DOHH2 (cell line): ENCODE measurements around the gene IL22RA1.

Experiments used
- CTCF ChIP-seq: fragments of 200-600 bp; sonication (generic); IDR thresholded peaks from one replicate; pipeline ENCODE4 v1.5.1; 2014; ENCODE audit warnings: antibody characterized with exemption, mild to moderate bottlenecking, low read depth, low read length; ENCODE audit not compliant: poor library complexity, severe bottlenecking
- EZH2phosphoT487 ChIP-seq: fragments of 200-600 bp; sonication (generic); IDR thresholded peaks from 2 replicates; pipeline ENCODE4 v1.6.1; 2017; ENCODE audit warnings: borderline replicate concordance, mild to moderate bottlenecking, antibody characterized with exemption, low read length, moderate library complexity, mixed read lengths

DNA sequence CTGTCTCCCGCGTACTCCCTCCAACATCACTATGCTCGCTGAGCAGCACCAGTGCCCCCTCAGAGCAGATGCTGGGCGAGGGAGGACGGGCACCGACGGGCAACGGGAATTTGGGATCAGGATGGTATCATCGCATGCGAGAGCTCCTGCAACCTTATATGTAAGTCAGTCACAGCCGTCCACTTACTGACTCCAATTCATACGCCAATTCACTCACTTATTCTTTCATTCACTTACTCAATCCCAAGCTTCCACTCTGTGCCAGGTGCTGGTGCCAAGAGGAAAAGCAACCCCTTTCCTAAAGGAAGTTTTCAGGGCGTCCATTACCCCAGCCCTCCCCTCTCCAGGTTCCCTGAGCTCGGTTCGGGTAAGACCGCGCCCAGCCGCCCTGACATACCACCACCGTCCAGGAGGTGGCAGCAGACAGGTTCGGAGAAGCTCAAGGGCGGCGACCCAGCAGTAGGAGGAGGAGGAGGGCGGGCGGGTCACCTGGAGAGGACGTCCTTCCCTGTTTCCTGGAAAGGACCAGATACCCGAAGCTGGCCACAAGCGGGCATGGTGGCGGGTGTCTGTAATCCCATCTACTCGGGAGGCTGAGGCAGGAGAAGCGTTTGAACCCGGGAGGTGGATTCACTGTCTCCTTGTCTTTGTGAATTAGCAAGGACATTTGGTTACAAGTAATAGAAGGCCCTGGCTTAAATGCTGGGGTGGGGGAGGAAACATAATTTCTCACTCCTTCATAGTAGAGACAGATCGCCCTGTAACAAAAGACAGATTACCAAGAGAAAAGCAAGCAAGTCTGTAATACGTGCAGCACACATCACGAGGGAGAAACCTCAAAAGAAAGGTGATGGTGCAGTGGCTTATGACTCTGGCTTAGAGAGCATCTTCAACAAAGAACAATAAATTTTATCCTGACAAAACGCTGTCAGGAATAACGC is 7.6 kb upstream of the IL22RA1 start:
- TF ChIP-seq CTCF = peak; percentile 89
- no peak for TF ChIP-seq EZH2phosphoT487
